HEK293 (cell line): Measurements from ENCODE around the gene ZNF202.

Experiments
- CTCF ChIA-PET: fragments of 350-600 bp; formaldehyde crosslinking; extraction: SDS; loops from one replicate; lab custom pipeline; 2021; ENCODE audit warnings: antibody characterized with exemption; lab: Yijun Ruan, JAX
- POLR2A ChIA-PET: fragments of 300-600 bp; formaldehyde crosslinking; extraction: SDS; loops from one replicate; lab custom pipeline; 2020; ENCODE audit warnings: antibody characterized with exemption, inconsistent platforms; lab: Yijun Ruan, JAX
- H3K27ac ChIP-seq: fragments of 200-500 bp; sonication (Bioruptor generic); 2 replicates; pipeline ENCODE4 v1.5.1; 2014; ENCODE audit warnings: low read depth, low read length, control low read depth, inconsistent platforms; ENCODE audit errors: extremely low read depth
- H3K36me3 ChIP-seq, 2 experiments: fragments of 200-500 bp in 1 of 2; sonication (Bioruptor generic) in 1 of 2; 1 replicate in 1 of 2; 2 replicates in 1 of 2; pipeline ENCODE4 v1.5.1; 2014 to 2017; ENCODE audit warnings: inconsistent platforms in 2 of 2, low read length in 2 of 2; ENCODE audit not compliant: control insufficient read depth in 2 of 2, insufficient read depth in 1 of 2
- H3K4me1 ChIP-seq: fragments of 200-500 bp; sonication (Bioruptor generic); 2 replicates; pipeline ENCODE4 v1.5.1; 2014; ENCODE audit warnings: mild to moderate bottlenecking, low read length, inconsistent platforms; ENCODE audit not compliant: control insufficient read depth, insufficient read depth
- H3K4me3 ChIP-seq: 2 replicates; pipeline ENCODE4 v1.5.1; 2011; ENCODE audit warnings: low read depth, mild to moderate bottlenecking, control low read depth, low read length, moderate library complexity
- H3K9me3 ChIP-seq: fragments of 200-500 bp; sonication (Bioruptor generic); 2 replicates; pipeline ENCODE4 v1.5.1; 2014; ENCODE audit warnings: low read depth, low read length, inconsistent platforms; ENCODE audit not compliant: control insufficient read depth, insufficient read depth
- HOXC10 ChIP-seq: sonication (generic); formaldehyde crosslinking; IDR thresholded peaks from 2 replicates; pipeline ENCODE4 v1.8.1; 2023; ENCODE audit warnings: mild to moderate bottlenecking, missing genetic modification reagents
- KLF10 ChIP-seq: fragments of 450-650 bp; IDR thresholded peaks from 2 replicates; pipeline ENCODE4 v1.5.1; 2018; ENCODE audit warnings: missing biosample characterization, mild to moderate bottlenecking, missing genetic modification characterization
- MEIS1 ChIP-seq: sonication (generic); formaldehyde crosslinking; IDR thresholded peaks from 2 replicates; pipeline ENCODE4 v1.8.1; 2022; ENCODE audit warnings: missing genetic modification reagents, mild to moderate bottlenecking, borderline replicate concordance
- REPIN1 ChIP-seq: fragments of 450-650 bp; formaldehyde crosslinking; IDR thresholded peaks from 2 replicates; pipeline ENCODE4 v1.5.1; 2017; ENCODE audit warnings: missing biosample characterization, missing genetic modification characterization, low read depth
- SP3 ChIP-seq: fragments of 450-650 bp; formaldehyde crosslinking; IDR thresholded peaks from 2 replicates; pipeline ENCODE4 v1.5.1; 2016; ENCODE audit warnings: missing biosample characterization, missing genetic modification characterization
- ZFP69B ChIP-seq: fragments of 450-650 bp; formaldehyde crosslinking; IDR thresholded peaks from 2 replicates; pipeline ENCODE4 v1.5.1; 2016; ENCODE audit warnings: missing biosample characterization, missing genetic modification characterization
- ZNF114 ChIP-seq: fragments of 450-650 bp; formaldehyde crosslinking; IDR thresholded peaks from 2 replicates; pipeline ENCODE4 v1.5.0; 2017; ENCODE audit warnings: missing biosample characterization, missing genetic modification characterization
- ZNF146 ChIP-seq: fragments of 450-650 bp; formaldehyde crosslinking; IDR thresholded peaks from 2 replicates; pipeline ENCODE4 v1.5.1; 2016; ENCODE audit warnings: missing biosample characterization, missing genetic modification characterization
- ZNF175 ChIP-seq: fragments of 450-650 bp; formaldehyde crosslinking; IDR thresholded peaks from 2 replicates; pipeline ENCODE4 v1.5.1; 2016; ENCODE audit warnings: missing biosample characterization, missing genetic modification characterization
- ZNF239 ChIP-seq: fragments of 450-650 bp; formaldehyde crosslinking; IDR thresholded peaks from 2 replicates; pipeline ENCODE4 v1.5.1; 2016; ENCODE audit warnings: missing biosample characterization, missing genetic modification characterization
- ZNF274 ChIP-seq, 2 experiments: fragments of 200-500 bp in 1 of 2; fragments of 450-650 bp in 1 of 2; sonication (Bioruptor generic) in 1 of 2; formaldehyde crosslinking in 1 of 2; IDR thresholded peaks; 2 replicates each; pipeline versions ENCODE4 v1.5.1 to v1.6.1; 2014 to 2016; ENCODE audit warnings: borderline replicate concordance in 1 of 2, inconsistent platforms in 1 of 2, low read length in 1 of 2, missing biosample characterization in 1 of 2, missing genetic modification characterization in 1 of 2
- ZNF416 ChIP-seq: fragments of 450-650 bp; formaldehyde crosslinking; IDR thresholded peaks from 2 replicates; pipeline ENCODE4 v1.5.1; 2016; ENCODE audit warnings: missing biosample characterization, missing genetic modification characterization
- ZNF529 ChIP-seq: fragments of 450-650 bp; formaldehyde crosslinking; IDR thresholded peaks from 2 replicates; pipeline ENCODE4 v1.5.1; 2017; ENCODE audit warnings: missing genetic modification characterization, missing biosample characterization; ENCODE audit not compliant: insufficient replicate concordance
- ZNF548 ChIP-seq: fragments of 450-650 bp; formaldehyde crosslinking; IDR thresholded peaks from 2 replicates; pipeline ENCODE4 v1.5.1; 2016; ENCODE audit warnings: missing biosample characterization, missing genetic modification characterization
- ZNF558 ChIP-seq: fragments of 450-650 bp; formaldehyde crosslinking; IDR thresholded peaks from 2 replicates; pipeline ENCODE4 v1.5.1; 2016; ENCODE audit warnings: missing biosample characterization, missing genetic modification characterization
- ZNF560 ChIP-seq: fragments of 450-650 bp; formaldehyde crosslinking; IDR thresholded peaks from 2 replicates; pipeline ENCODE4 v1.5.1; 2017; ENCODE audit warnings: missing biosample characterization, missing genetic modification characterization, borderline replicate concordance
- ZNF600 ChIP-seq: fragments of 450-650 bp; formaldehyde crosslinking; IDR thresholded peaks from 2 replicates; pipeline ENCODE4 v1.5.1; 2016; ENCODE audit warnings: missing biosample characterization, missing genetic modification characterization
- ZNF624 ChIP-seq: fragments of 450-650 bp; formaldehyde crosslinking; IDR thresholded peaks from 2 replicates; pipeline ENCODE4 v1.5.1; 2017; ENCODE audit warnings: missing biosample characterization, missing genetic modification characterization
- ZNF626 ChIP-seq: fragments of 450-650 bp; sonication (Bioruptor Pico); formaldehyde crosslinking; IDR thresholded peaks from 2 replicates; pipeline ENCODE4 v1.5.1; 2018; ENCODE audit warnings: missing biosample characterization, missing genetic modification characterization, inconsistent platforms
- ZNF654 ChIP-seq: fragments of 450-650 bp; formaldehyde crosslinking; IDR thresholded peaks from 2 replicates; pipeline ENCODE4 v1.5.1; 2016; ENCODE audit warnings: low read depth, missing biosample characterization, missing genetic modification characterization
- ZNF76 ChIP-seq: fragments of 450-650 bp; formaldehyde crosslinking; IDR thresholded peaks from 2 replicates; pipeline ENCODE4; 2016; ENCODE audit warnings: low read depth, missing biosample characterization, missing genetic modification characterization, borderline replicate concordance
- ZNF830 ChIP-seq: fragments of 450-650 bp; IDR thresholded peaks from 2 replicates; pipeline ENCODE4 v1.5.0; 2018; ENCODE audit warnings: missing biosample characterization, missing genetic modification characterization, low read depth, mild to moderate bottlenecking, moderate library complexity
- TF ChIP-seq, protein P1 (sequence below): fragments of 450-650 bp; formaldehyde crosslinking; IDR thresholded peaks from 2 replicates; pipeline ENCODE4 v1.5.1; 2016; ENCODE audit warnings: missing biosample characterization, missing genetic modification characterization
- TF ChIP-seq, protein P2 (sequence below): fragments of 450-650 bp; formaldehyde crosslinking; IDR thresholded peaks from 2 replicates; pipeline ENCODE4 v1.5.1; 2016; ENCODE audit warnings: missing biosample characterization, missing genetic modification characterization, borderline replicate concordance
- TF ChIP-seq, protein P3 (sequence below): fragments of 450-650 bp; formaldehyde crosslinking; optimal IDR thresholded peaks from 2 replicates; pipeline ENCODE3; 2016; ENCODE audit warnings: missing biosample characterization, mild to moderate bottlenecking, missing genetic modification characterization

The ZNF202 gene

DNA sequence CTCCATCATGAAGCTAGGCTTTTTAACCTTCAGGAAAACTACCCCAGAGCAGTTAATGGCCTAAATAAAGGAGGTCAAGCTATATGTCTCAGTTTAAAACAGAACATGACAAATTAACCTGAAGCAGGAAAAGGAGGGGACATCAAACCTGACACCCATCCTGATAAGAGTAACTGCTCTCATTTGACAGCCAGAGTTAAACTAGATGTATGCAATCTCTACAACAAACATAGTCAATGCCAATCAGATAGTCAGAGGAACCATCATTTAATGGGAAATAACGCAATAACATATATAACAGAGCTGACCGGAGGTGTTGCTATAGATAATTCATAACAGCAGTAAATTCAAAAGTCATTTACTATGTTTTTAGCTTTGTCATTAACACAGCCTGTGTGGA is 3.1 kb downstream of the ZNF202 start:
- no peaks in the 10 kb centered on the region for H3K4me1 ChIP-seq
- ChIA-PET CTCF (interaction anchor here (1.3 kb wide), 1 partner anchor 100 kb away, joined by 3 read pairs; no protein-coding TSS in a partner anchor), POLR2A (no interaction called here)
- H3K27ac ChIP-seq = no peak overlapping the region
- H3K36me3 ChIP-seq = peaks cover 0 to 63% of the 10 kb centered on the region in 2 experiments; a peak in 1 of 3 replicates
- TF ChIP-seq ZNF114 (tag by site-specific recombination) (no peak), ZNF239 (tag by site-specific recombination) (no peak), ZNF416 (tag by site-specific recombination) (no peak), ZNF626 (tag by site-specific recombination) (no peak)
- TF ChIP-seq, protein P1, sequence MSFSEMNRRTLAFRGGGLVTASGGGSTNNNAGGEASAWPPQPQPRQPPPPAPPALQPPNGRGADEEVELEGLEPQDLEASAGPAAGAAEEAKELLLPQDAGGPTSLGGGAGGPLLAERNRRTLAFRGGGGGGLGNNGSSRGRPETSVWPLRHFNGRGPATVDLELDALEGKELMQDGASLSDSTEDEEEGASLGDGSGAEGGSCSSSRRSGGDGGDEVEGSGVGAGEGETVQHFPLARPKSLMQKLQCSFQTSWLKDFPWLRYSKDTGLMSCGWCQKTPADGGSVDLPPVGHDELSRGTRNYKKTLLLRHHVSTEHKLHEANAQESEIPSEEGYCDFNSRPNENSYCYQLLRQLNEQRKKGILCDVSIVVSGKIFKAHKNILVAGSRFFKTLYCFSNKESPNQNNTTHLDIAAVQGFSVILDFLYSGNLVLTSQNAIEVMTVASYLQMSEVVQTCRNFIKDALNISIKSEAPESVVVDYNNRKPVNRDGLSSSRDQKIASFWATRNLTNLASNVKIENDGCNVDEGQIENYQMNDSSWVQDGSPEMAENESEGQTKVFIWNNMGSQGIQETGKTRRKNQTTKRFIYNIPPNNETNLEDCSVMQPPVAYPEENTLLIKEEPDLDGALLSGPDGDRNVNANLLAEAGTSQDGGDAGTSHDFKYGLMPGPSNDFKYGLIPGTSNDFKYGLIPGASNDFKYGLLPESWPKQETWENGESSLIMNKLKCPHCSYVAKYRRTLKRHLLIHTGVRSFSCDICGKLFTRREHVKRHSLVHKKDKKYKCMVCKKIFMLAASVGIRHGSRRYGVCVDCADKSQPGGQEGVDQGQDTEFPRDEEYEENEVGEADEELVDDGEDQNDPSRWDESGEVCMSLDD = no peak
- H3K4me3 ChIP-seq = no peak overlapping the region
- H3K9me3 ChIP-seq = no peaks in the 10 kb centered on the region

DNA sequence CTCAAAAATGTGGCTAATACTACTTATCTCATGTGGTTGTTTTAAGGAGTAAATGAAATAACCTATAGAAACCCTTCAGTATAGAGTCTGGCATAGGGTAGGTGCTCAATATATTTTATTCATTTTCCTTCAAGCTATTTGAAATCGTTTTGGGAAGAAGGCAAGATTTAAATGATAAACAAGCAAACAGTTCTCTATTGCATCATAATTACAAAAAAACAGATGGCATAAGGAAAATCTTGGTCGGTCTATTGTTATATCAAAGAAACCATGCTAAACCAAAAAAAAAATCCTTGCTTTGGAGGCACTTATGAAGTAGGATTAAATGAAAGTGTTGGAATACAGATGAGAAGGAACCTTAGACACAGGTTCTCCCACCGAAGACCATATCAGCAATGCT is 4.7 kb downstream of the ZNF202 start:
- Histone ChIP-seq H3K4me3 (no peak overlapping the region), H3K4me1 (no peaks in the 10 kb centered on the region), H3K36me3 (peaks cover 0 to 65% of the 10 kb centered on the region in 2 experiments; a peak in 1 of 3 replicates), H3K27ac (no peak overlapping the region), H3K9me3 (no peaks in the 10 kb centered on the region)
- TF ChIP-seq ZNF830 (tag by site-specific recombination) (no peak), ZNF624 (tag by site-specific recombination) (no peak), ZFP69B (tag by site-specific recombination) (no peak), ZNF654 (tag by site-specific recombination) (no peak), ZNF558 (tag by site-specific recombination) (no peak), KLF10 (tag by site-specific recombination) (no peak), HOXC10 (CRISPR knock-in tag) (no peak), REPIN1 (tag by site-specific recombination) (no peak), ZNF274 (IDR thresholded peaks at IDR 0.05; ENCODE audit: low read length) (no peak), ZNF274 (tag by site-specific recombination; IDR thresholded peaks at IDR 0.05; ENCODE audit: borderline replicate concordance) (no peak), ZNF548 (tag by site-specific recombination) (no peak), ZNF175 (tag by site-specific recombination) (no peak), ZNF529 (no peak), ZNF146 (tag by site-specific recombination) (no peak), ZNF600 (no peak), SP3 (tag by site-specific recombination) (no peak)
- ChIA-PET POLR2A (no interaction called here), CTCF (interaction anchor here (0.9 to 1.0 kb wide), 2 partner anchors 26 to 31 kb away, joined by 3 to 6 read pairs; no protein-coding TSS in a partner anchor)

DNA sequence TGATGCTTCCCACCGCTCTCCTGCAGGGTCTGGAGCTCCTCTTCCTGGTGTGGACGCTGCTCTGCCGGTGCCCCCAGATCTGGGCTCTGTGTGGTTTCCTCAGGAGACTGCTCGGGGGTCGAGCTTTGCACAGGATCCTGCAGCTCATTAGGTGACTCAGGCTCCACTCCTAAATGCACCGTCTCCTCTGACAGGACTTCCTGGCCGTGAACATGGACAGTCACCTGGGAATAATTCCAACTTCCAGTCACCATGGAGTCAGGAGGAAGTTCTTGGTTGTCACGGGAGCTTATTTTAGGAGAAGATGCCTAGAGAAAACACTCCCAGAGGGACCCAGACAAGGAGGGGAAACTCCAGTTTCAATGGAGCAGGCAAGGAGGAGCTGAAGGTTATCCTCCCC is 11.9 kb downstream of the ZNF202 start:
- CTCF ChIA-PET = interaction anchor here (0.7 kb wide), 1 partner anchor 468 kb away, joined by 3 read pairs; no protein-coding TSS in a partner anchor
- peaks cover 10 to 80% of the 10 kb centered on the region in 2 experiments; a peak in 2 of 3 replicates for H3K36me3 ChIP-seq
- TF ChIP-seq, protein P2, sequence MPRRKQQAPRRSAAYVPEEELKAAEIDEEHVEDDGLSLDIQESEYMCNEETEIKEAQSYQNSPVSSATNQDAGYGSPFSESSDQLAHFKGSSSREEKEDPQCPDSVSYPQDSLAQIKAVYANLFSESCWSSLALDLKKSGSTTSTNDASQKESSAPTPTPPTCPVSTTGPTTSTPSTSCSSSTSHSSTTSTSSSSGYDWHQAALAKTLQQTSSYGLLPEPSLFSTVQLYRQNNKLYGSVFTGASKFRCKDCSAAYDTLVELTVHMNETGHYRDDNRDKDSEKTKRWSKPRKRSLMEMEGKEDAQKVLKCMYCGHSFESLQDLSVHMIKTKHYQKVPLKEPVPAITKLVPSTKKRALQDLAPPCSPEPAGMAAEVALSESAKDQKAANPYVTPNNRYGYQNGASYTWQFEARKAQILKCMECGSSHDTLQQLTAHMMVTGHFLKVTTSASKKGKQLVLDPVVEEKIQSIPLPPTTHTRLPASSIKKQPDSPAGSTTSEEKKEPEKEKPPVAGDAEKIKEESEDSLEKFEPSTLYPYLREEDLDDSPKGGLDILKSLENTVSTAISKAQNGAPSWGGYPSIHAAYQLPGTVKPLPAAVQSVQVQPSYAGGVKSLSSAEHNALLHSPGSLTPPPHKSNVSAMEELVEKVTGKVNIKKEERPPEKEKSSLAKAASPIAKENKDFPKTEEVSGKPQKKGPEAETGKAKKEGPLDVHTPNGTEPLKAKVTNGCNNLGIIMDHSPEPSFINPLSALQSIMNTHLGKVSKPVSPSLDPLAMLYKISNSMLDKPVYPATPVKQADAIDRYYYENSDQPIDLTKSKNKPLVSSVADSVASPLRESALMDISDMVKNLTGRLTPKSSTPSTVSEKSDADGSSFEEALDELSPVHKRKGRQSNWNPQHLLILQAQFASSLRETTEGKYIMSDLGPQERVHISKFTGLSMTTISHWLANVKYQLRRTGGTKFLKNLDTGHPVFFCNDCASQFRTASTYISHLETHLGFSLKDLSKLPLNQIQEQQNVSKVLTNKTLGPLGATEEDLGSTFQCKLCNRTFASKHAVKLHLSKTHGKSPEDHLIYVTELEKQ = no peak
- TF ChIP-seq KLF10 (tag by site-specific recombination) = no peak
- TF ChIP-seq ZNF560 (tag by site-specific recombination) = no peak
- no peak for TF ChIP-seq ZNF548 (tag by site-specific recombination)
- TF ChIP-seq, protein P3, sequence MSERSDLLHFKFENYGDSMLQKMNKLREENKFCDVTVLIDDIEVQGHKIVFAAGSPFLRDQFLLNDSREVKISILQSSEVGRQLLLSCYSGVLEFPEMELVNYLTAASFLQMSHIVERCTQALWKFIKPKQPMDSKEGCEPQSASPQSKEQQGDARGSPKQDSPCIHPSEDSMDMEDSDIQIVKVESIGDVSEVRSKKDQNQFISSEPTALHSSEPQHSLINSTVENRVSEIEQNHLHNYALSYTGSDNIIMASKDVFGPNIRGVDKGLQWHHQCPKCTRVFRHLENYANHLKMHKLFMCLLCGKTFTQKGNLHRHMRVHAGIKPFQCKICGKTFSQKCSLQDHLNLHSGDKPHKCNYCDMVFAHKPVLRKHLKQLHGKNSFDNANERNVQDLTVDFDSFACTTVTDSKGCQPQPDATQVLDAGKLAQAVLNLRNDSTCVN (tag by site-specific recombination) = no peak
- TF ChIP-seq ZNF76 = no peak
- TF ChIP-seq MEIS1 = no peak

More for the DNA sequence above, 11.9 kb downstream of the ZNF202 start:
- POLR2A ChIA-PET = no interaction called here
- no peaks in the 10 kb centered on the region for H3K4me1 ChIP-seq
- no peak overlapping the region for H3K27ac ChIP-seq
- no peaks in the 10 kb centered on the region for H3K9me3 ChIP-seq
- no peak overlapping the region for H3K4me3 ChIP-seq
